Activated CD4-positive, CD25-positive, alpha-beta regulatory T cell treated with anti-CD3 and anti-CD28 coated beads, Interleukin-2, amount 50 U/mL, for 16 hours (primary cell): ENCODE data around the gene CHRD.
"Not testable (repeated sequence)": the region's sequence is repeated elsewhere in the genome, so short reads cannot be mapped to it uniquely, and the experiment has no call there.

ENCODE experiments used
- DNase-seq: peaks from one replicate; pipeline ENCODE4 v3.0.0-alpha.2; 2020; ENCODE audit warnings: low read depth, low spot score

CHRD gene

GRCh38 chr3:184414418-184415202 is 34.8 kb downstream of the CHRD start:
- DNase-seq, result no peak

GRCh38 chr3:184415203-184415490 is 35.3 kb downstream of the CHRD start:
- no peak for DNase-seq

- peak; percentile 41 for DNase-seq
Observed at GRCh38 chr3:184417619-184418327, 37.9 kb downstream of the CHRD start.

GRCh38 chr3:184419171-184419570 is 39.3 kb downstream of the CHRD start:
- no peak for DNase-seq

- DNase-seq, result no peak
Observed at GRCh38 chr3:184423561-184423960, 43.7 kb downstream of the CHRD start.

GRCh38 chr3:184426691-184427141 is 46.9 kb downstream of the CHRD start:
- DNase-seq, result no peak

GRCh38 chr3:184428561-184429175 is 48.8 kb downstream of the CHRD start:
- DNase-seq, result no peak

GRCh38 chr3:184429786-184430185 is 49.9 kb downstream of the CHRD start:
- DNase-seq, result no peak

GRCh38 chr3:184430940-184431339 is 51.1 kb downstream of the CHRD start:
- DNase-seq, result no peak

- not testable (repeated sequence) for DNase-seq
Observed at GRCh38 chr3:184433178-184433577, 53.3 kb downstream of the CHRD start.

GRCh38 chr3:184439096-184439495 is 59.2 kb downstream of the CHRD start:
- DNase-seq, result no peak
